CD4-positive, alpha-beta T cell treated with Interleukin-1 beta for 1 hour (primary cell): ENCODE data around the gene PALLD.
"Not testable (repeated sequence)": the region's sequence is repeated elsewhere in the genome, so short reads cannot be mapped to it uniquely, and the experiment has no call there.

Source experiments
- DNase-seq, 2 donors: peaks; one replicate each; pipeline ENCODE4 v3.0.0-alpha.2; 2020 to 2022

The PALLD gene

GRCh38 chr4:168715896-168716295, 219.0 kb downstream of the PALLD start:
- no peak for DNase-seq

GRCh38 chr4:168716406-168717129, 219.7 kb downstream of the PALLD start:
- DNase-seq: no peak

GRCh38 chr4:168717847-168718246, 221.0 kb downstream of the PALLD start:
- DNase-seq: no peak

- no peak for DNase-seq
These were observed 222.9 kb downstream of the PALLD start for GRCh38 chr4:168719725-168720124.

- no peak for DNase-seq
These were observed 223.6 kb downstream of the PALLD start for GRCh38 chr4:168720396-168720900.

GRCh38 chr4:168722391-168722790, 225.5 kb downstream of the PALLD start:
- no peak for DNase-seq

GRCh38 chr4:168723020-168723419, 226.2 kb downstream of the PALLD start:
- no peak for DNase-seq

- no peak for DNase-seq
These were observed 226.7 kb downstream of the PALLD start for GRCh38 chr4:168723569-168723968.

GRCh38 chr4:168724243-168724642, 227.4 kb downstream of the PALLD start:
- DNase-seq: no peak

- DNase-seq: no peak
These were observed 228.0 kb downstream of the PALLD start for GRCh38 chr4:168724686-168725411.

GRCh38 chr4:168725930-168726329, 229.1 kb downstream of the PALLD start:
- DNase-seq: no peak

GRCh38 chr4:168727181-168727580, 230.3 kb downstream of the PALLD start:
- not testable (repeated sequence) for DNase-seq

- DNase-seq: no peak
These were observed 234.3 kb downstream of the PALLD start for GRCh38 chr4:168731006-168731636.

- DNase-seq: no peak
These were observed 235.0 kb downstream of the PALLD start for GRCh38 chr4:168731706-168732414.

GRCh38 chr4:168732714-168733113, 235.9 kb downstream of the PALLD start:
- no peak for DNase-seq

- no peak for DNase-seq
These were observed 238.1 kb downstream of the PALLD start for GRCh38 chr4:168734703-168735678.

GRCh38 chr4:168735735-168736134, 238.9 kb downstream of the PALLD start:
- DNase-seq: no peak

GRCh38 chr4:168736860-168737805, 240.3 kb downstream of the PALLD start:
- DNase-seq: no peak

GRCh38 chr4:168737806-168738172, 240.9 kb downstream of the PALLD start:
- no peak for DNase-seq

- no peak for DNase-seq
These were observed 243.0 kb downstream of the PALLD start for GRCh38 chr4:168739886-168740285.

GRCh38 chr4:168740691-168741090, 243.8 kb downstream of the PALLD start:
- DNase-seq: no peak
